Glomerular endothelial cell (primary cell): ENCODE measurements around the gene UBC. TPM values are rescaled to one million over a fixed set of nuclear protein-coding genes. Genes with fewer than 3 reads are reported as not detected.

Source experiments
- DNase-seq: peaks from one replicate; pipeline ENCODE4 v3.0.0-alpha.2; 2011; ENCODE audit warnings: low read depth, low spot score; ENCODE audit errors: extremely low read depth
- total RNA-seq: library from RNA; depleted of rRNA; stranded (reverse); fragments of >200 nt; gene quantifications from 2 replicates; pipeline ENCODE4 v1.2.3, GENCODE V29; 2015

UBC gene
- 1,417 and 1,419 TPM in 2 replicates for total RNA-seq

- no peak for DNase-seq
Measured at GRCh38 chr12:124914392-124915238, at the start of gene UBC. Gene UBC (minus strand): TSS chr12:124914650. CDS start chr12:124913771, 879 bp downstream.

DNA sequence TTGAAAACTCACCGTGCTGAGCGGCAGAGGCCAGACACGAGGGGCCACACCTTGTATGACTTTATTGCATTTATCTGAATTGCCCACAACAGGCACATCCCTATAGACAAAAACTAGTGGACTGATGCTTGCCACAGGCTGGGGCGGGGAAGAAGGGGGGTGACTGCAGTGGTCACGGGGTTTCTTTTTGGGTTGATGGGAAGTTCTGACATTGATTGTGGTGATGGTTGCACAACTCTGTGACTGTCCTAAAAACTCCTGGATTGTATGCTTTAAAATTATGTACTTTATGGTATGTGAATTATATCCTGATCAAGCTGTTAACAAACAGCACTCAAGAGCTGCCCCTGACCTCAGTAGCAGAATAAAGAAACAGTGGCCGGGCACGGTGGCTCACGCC is 48.8 kb upstream of the UBC start:
- no peak for DNase-seq

DNA sequence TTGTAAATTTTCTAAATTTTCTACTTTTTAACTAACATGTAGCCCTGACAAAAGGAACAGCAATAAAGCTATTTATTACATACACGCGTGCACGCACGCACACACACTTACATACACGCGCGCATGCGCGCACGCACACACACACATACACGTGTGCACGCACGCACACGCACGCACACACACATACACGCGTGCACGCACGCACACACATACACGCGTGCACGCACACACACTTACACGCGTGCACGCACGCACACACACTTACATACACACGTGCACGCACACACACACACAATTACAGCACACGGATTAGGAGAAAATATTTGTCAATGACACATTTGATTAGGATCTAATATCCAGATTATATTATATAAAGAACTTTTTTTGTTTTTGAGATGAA is 46.6 kb upstream of the UBC start:
- DNase-seq = no peak

DNA sequence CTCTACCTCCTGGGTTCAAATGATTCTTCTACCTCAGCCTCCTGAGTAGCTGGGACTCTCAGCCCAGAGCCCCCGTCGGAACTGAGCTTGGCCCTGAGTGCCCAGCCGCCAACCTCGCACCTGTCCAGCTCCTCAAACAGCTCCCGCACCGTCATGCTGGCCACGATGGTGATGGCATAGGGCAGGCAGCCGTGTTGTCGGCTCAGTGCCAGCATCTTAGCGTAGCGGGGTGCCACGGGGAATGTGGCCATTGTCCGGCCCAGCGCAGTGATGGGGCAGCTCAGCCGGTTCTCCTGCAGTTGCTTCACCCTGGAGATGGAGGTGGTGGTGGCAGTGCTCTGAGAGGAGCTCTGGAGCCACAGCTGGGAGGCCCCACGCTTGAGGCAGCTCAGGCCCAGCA is 42.1 kb upstream of the UBC start:
- DNase-seq = no peak

DNA sequence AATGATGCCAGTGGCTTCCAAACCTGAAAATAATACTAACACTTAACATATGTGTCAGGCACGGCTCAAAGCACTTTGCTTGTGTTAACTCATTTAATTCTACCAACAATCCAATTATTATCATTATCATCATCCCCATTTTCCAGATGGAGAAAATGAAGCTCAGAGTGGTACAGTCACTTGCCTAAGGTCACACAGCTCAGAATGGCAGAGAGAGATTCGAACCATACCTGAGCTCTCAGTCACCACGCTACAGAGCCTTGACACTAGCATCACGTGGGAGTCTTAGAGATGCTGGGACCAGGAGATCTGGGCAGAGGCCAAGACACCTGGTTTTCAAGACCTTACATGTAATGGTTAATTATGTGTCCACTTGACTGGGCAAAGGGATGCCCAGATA is 40.3 kb upstream of the UBC start:
- no peak for DNase-seq

DNA sequence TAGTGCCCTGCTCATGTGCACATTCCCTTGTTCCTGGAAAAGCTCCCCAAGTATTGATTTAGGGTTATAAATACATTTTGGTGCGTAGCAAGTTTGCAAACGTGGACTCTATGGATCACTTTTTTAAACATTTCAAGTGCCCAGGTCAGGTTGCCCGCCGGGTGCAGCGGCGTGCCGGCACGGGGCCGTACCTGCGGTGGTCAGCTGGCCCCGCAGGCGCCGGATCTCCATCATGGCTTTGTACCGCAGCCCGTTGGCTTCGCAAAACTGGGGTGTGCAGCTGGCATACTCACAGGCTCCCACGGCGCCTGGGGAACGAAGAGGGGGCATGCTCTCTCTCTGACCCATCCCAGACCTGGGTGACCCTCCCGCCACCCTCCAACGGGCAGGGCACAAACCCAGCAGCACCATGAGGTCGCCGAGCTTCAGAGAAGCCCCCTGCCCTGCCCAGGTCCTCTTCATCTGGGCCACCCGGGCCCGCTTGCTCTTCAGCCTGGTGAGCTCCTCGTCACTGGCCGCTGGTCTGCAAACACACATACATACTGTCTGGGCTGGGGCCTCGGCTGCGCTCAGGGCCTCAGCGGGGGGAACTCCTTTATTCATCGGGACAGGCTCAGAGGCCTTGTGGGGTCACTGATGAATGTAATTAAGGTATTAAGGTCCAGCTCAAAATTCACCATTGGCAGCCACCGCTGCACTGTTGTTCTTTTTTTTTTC is 39.4 kb upstream of the UBC start:
- no peak for DNase-seq

- no peak for DNase-seq
Measured at GRCh38 chr12:124952801-124953200, 38.4 kb upstream of the UBC start.

GRCh38 chr12:124952295-124952694 is 37.8 kb upstream of the UBC start:
- no peak for DNase-seq

DNA sequence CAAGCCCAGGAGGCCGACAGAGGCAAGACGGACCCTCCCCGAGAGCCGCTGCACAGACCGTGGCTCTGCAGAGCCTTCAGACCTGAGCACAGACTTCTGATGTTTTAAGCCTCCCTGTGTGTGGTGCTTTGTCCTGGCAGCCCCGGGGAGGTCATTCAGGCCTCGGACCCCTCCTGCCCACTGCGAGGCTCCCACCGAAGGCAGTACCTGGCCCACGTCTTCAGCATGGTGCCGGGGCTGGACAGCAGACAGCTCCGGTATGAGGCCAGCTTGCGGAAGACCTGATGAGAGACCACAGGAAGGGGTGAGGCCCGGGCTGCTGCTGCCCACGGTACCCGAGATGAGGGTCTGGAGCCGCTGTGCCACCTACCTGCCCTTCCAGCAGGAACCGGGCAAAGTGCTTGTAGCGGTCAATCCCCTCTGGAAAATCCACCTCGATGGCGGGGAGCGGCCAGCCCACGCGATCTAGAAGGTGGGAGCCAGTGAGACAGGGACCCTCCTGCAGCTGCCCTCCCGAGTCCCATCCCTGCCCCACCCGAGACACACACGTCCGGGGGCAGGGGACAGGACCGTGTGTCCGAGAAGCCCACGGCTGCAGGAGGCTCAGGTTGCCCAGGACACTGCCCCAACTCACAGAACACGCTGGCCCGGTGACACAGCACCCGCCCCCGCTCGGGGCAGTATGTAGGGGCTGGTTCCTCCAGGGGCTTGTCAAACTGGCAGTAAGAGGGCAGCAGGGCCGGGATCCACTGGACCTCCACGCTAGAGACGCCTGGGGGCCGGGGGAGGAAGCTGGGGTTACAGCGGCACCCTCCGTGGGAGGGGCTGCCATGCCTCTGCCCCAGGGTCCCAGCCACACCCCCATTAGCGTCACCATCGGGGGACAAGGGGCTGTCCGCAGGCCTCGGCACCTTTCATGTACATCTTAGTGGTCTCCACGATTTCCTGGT is 35.6 kb upstream of the UBC start:
- no peak for DNase-seq

- DNase-seq = no peak
Measured at GRCh38 chr12:124949066-124949465, 34.6 kb upstream of the UBC start.

GRCh38 chr12:124947561-124948398 is 33.3 kb upstream of the UBC start:
- DNase-seq = no peak

DNA sequence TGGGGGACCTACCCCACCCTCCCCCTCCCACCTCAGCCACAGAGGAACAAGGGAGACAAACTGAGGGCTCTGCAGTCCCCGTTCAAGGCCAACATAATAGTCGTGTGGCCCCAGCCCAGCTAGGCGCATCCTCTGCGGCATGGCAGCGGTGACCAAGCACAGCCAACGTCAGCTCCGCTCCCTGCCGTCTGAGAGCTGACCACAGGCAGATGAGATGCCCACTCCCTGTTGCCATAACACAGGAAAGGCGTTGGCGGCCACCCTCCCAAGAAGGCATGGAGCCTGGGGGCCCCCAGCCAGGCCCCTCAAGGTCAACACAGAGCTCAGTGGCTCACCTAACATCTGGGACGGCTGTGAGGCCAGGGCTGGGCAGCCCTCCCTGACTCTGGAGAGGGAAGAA is 32.6 kb upstream of the UBC start:
- no peak for DNase-seq

DNA sequence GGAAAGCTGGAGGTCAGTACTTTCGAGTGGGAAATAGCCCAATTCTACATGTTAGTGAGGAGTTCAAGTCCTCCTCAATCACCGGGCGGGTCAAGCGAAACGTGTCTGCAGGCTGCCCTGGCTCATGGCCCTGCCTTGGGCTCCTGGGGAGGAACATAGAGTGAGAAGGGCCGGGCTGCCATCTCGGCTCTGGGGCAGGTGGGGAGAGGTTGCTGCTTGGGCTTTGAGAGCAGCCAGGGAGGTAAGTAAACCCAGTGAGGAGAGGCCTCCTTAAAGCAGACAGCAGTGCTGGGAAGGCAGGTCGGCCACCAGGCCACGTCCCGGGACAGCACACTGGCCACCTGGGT is 32.0 kb upstream of the UBC start:
- no peak for DNase-seq

DNA sequence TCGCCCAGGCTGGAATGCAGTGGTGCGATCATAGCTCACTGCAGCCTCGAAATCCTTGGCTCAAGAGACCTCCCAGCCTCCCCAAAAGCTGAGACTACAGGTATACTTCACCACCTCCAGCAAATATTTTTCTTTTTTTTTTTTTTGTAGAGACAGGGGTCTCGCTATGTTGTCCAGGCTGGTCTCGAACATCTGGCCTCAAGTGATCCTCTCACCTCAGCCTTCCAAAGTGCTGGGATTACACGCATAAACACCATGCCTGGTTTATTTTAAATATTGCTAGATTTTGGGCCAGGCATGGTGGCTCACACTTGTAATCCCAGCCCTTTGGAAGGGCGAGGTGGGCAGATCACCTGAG is 26.7 kb upstream of the UBC start:
- no peak for DNase-seq

DNA sequence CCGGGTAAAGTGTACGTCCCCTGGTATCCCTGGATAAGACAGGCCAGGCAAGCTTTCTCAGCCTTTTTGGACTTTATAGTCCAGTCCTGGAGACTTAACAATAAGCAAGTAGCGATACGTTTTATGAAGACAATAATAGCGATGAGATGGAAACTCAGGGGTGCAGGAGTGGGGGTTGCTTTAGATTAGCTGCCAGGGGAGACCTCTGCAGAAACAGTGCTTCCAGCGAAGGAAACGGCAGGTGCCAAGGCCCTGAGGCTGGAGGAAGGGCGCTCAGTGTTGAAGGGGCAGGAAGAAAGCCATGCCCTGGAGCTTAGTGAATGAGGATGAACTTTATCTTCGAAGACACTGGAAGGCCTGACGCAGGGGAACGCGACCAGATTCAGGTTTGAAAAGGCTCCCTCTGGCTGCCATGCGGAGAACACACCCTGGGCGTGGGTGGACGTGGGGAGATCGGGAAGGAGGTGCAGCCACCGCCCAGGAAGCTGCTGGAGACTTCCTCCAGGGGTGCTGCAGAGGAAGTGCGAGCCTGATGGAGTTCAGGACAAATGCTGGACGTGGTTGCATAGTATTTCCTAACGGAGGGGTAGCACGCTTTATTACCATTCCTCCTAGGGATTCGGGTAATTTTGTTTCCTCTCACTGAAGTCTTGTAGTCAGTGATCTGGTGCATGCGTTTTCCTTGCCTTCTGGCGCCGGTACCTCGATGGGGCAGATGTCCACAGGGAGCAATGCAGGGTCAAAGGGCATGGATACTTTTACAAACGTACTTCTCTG is 26.1 kb upstream of the UBC start:
- no peak for DNase-seq

- no peak for DNase-seq
Measured at GRCh38 chr12:124940143-124940392, 25.6 kb upstream of the UBC start.

DNA sequence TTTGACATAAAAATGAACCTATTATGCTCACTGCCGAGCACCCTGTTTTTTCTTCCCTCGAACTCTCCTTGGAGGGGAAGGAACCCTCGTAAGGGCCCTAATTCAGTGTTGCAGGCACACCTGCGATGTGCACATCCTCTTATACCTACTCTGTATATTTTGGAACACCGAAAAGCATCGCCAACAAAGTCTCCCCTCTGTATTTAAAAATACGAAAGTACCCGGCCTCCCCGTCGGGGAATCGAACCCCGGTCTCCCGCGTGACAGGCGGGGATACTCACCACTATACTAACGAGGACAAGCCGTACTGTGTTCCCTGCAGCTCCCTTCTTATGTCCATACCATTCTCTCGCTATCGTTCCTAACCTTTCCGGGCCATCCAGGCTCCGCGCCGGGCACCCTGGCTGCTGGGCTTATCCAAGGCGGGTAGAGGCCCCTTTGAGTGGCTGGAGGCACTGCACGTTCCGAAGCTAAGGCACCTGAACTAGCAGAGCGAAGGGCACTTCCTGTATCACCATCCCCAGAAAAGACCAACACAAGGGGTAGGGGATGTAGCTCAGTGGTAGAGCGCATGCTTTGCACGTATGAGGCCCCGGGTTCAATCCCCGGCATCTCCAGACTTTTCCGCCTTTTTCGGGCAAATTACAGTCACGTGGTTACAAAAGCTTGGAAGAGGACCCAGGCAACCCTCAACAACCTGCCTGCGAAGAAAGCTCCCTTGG is 25.1 kb upstream of the UBC start:
- DNase-seq = no peak

- no peak for DNase-seq
Measured at GRCh38 chr12:124939079-124939420, 24.6 kb upstream of the UBC start.

DNA sequence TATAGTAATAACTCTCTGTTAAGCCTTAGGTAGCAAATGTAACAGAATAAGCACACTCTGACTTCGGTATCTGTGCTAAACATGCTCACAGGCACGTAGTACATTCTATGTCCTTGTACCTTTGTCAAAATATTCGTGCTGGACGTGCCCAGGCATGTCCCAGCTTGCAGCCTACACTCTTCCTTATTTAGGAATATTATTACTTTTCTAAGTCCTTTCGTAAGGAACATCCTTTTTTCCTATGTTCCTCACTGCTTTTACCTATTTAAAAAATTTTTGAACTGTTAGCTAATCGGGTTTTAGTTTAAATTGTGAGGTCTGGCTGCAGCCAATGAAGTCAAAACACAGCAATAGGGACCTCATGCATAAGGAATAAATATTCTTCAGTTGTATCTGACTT is 24.1 kb upstream of the UBC start:
- no peak for DNase-seq
